Measurements from ENCODE around the gene STARD5. TPM values are rescaled to one million over a fixed set of nuclear protein-coding genes. Genes with fewer than 3 reads are reported as not detected.

The STARD5 gene
- total and polyA plus RNA-seq, 9 of the 15 experiments (the other 6 are each of a cell fraction or from before 2014, with no cell fraction given): 1.7 to 5.7 (median 2.2) TPM

DNA sequence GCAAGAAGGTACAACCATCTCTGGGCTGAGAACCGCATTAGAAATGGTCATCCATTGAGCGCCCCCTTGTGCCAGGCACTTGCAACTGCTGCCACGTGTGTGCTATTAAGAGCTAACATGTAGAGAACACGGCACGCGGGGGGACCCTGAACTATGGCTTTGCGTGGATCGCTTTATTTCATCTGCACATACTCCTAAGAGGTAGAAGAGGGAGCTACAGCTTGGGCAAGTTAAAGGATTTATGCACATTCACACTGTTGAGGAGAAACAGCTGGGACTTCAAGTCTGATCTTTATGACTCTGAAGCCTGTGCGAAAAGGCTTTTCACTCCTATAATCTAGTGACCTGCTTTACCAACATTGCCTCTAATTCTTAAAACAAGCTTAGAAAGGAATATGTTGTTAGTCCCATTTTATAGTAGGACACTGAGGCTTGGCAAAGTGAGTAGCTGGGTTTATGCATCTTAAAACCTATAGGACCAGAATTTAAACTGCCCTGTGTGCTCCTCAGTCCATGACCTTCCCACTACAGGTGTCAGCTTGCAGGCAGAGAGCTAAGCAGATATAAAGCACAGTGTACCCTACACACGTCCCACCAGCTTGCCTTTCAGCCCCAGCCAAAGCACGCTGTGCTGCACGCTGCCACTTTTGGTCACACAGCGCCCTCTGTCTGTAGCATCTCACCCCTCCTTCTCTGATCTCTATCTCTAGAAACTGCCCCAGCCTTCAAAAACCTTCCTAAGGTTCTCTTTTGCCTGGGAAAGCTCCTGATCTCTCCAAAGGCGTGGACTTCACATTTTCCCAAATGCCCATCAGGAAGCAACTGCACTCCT lies 57.8 kb downstream of the STARD5 start (continued):
- TF ChIP-seq, protein P1, sequence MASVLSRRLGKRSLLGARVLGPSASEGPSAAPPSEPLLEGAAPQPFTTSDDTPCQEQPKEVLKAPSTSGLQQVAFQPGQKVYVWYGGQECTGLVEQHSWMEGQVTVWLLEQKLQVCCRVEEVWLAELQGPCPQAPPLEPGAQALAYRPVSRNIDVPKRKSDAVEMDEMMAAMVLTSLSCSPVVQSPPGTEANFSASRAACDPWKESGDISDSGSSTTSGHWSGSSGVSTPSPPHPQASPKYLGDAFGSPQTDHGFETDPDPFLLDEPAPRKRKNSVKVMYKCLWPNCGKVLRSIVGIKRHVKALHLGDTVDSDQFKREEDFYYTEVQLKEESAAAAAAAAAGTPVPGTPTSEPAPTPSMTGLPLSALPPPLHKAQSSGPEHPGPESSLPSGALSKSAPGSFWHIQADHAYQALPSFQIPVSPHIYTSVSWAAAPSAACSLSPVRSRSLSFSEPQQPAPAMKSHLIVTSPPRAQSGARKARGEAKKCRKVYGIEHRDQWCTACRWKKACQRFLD (CRISPR knock-in tag; IDR thresholded peaks at IDR 0.05): no peak
- TF ChIP-seq, protein P2, sequence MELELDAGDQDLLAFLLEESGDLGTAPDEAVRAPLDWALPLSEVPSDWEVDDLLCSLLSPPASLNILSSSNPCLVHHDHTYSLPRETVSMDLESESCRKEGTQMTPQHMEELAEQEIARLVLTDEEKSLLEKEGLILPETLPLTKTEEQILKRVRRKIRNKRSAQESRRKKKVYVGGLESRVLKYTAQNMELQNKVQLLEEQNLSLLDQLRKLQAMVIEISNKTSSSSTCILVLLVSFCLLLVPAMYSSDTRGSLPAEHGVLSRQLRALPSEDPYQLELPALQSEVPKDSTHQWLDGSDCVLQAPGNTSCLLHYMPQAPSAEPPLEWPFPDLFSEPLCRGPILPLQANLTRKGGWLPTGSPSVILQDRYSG (tag; conservative IDR thresholded peaks at IDR 0.05; ENCODE audit: low read depth): no peak
- TF ChIP-seq, protein P3, sequence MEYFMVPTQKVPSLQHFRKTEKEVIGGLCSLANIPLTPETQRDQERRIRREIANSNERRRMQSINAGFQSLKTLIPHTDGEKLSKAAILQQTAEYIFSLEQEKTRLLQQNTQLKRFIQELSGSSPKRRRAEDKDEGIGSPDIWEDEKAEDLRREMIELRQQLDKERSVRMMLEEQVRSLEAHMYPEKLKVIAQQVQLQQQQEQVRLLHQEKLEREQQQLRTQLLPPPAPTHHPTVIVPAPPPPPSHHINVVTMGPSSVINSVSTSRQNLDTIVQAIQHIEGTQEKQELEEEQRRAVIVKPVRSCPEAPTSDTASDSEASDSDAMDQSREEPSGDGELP (CRISPR knock-in tag; IDR thresholded peaks at IDR 0.05; ENCODE audit: borderline replicate concordance): peak; percentile 39; the same call in 1 of the 2 replicates
- TF ChIP-seq ZNF764 (CRISPR knock-in tag; IDR thresholded peaks at IDR 0.05; ENCODE audit: low read depth): peak; percentile 87
- no peak for TF ChIP-seq RBM17 (IDR thresholded peaks at IDR 0.05; ENCODE audit: borderline replicate concordance, low read depth, low read length)
- TF ChIP-seq, protein P4, sequence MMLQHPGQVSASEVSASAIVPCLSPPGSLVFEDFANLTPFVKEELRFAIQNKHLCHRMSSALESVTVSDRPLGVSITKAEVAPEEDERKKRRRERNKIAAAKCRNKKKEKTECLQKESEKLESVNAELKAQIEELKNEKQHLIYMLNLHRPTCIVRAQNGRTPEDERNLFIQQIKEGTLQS (IDR thresholded peaks at IDR 0.05): no peak
- TF ChIP-seq, protein P4 (CRISPR knock-in tag; conservative IDR thresholded peaks at IDR 0.05): no peak
- TF ChIP-seq NFATC3 (IDR thresholded peaks at IDR 0.05): no peak
- no peak for TF ChIP-seq RBM25 (IDR thresholded peaks at IDR 0.05; ENCODE audit: low read depth, low read length, severe bottlenecking)
- no peak for TF ChIP-seq NFIC (IDR thresholded peaks at IDR 0.05)
- TF ChIP-seq PHF8 (IDR thresholded peaks at IDR 0.05; ENCODE audit: borderline replicate concordance, low read length): no peak
- TF ChIP-seq C11orf30 (IDR thresholded peaks at IDR 0.05; ENCODE audit: low read depth): no peak
- no peak for TF ChIP-seq NR2C2 (CRISPR knock-in tag; IDR thresholded peaks at IDR 0.05)
- TF ChIP-seq NR2C2 (tag; IDR thresholded peaks at IDR 0.05): no peak
- TF ChIP-seq XRCC5 (IDR thresholded peaks at IDR 0.05; ENCODE audit: low read depth, low read length): peak; percentile 36
- TF ChIP-seq NEUROD1 (IDR thresholded peaks at IDR 0.05; ENCODE audit: borderline replicate concordance, low read depth, low read length, partially characterized antibody): no peak
- TF ChIP-seq THRAP3 (IDR thresholded peaks at IDR 0.05; ENCODE audit: borderline replicate concordance): no peak
- TF ChIP-seq CBFA2T3 (IDR thresholded peaks at IDR 0.05): no peak
- no peak for TF ChIP-seq ZNF146 (CRISPR knock-in tag; IDR thresholded peaks at IDR 0.05; ENCODE audit: unreplicated experiment)
- no peak; the same call in 1 of the 2 replicates for TF ChIP-seq TGIF2 (CRISPR knock-in tag; IDR thresholded peaks at IDR 0.05)
- TF ChIP-seq, protein P5, sequence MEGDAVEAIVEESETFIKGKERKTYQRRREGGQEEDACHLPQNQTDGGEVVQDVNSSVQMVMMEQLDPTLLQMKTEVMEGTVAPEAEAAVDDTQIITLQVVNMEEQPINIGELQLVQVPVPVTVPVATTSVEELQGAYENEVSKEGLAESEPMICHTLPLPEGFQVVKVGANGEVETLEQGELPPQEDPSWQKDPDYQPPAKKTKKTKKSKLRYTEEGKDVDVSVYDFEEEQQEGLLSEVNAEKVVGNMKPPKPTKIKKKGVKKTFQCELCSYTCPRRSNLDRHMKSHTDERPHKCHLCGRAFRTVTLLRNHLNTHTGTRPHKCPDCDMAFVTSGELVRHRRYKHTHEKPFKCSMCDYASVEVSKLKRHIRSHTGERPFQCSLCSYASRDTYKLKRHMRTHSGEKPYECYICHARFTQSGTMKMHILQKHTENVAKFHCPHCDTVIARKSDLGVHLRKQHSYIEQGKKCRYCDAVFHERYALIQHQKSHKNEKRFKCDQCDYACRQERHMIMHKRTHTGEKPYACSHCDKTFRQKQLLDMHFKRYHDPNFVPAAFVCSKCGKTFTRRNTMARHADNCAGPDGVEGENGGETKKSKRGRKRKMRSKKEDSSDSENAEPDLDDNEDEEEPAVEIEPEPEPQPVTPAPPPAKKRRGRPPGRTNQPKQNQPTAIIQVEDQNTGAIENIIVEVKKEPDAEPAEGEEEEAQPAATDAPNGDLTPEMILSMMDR (IDR thresholded peaks at IDR 0.05 in 2 of 3, conservative IDR thresholded peaks at IDR 0.05 in 1 of 3; ENCODE audit: insufficient read depth in 2 of 3, low read depth in 1 of 3, low read length in 3 of 3): peak; percentile 91 to 96 (median 91)
- peak; percentile 80 for TF ChIP-seq ARID2 (IDR thresholded peaks at IDR 0.05)
